GM23248 (cell line): ENCODE results near the gene RNF145.

Experiments used
- EZH2 ChIP-seq: fragments of 200-600 bp; sonication (generic); IDR thresholded peaks from 2 replicates; pipeline ENCODE4 v1.6.1; 2018; ENCODE audit warnings: antibody characterized with exemption, mild to moderate bottlenecking; ENCODE audit not compliant: insufficient read depth, poor library complexity, severe bottlenecking
- EZH2phosphoT487 ChIP-seq: fragments of 200-600 bp; sonication (generic); IDR thresholded peaks from 2 replicates; pipeline ENCODE4 v1.6.1; 2018; ENCODE audit warnings: antibody characterized with exemption, moderate library complexity, mild to moderate bottlenecking, low read depth; ENCODE audit not compliant: insufficient read depth

GRCh38 chr5:159155960-159156359 is 53.4 kb downstream of the RNF145 start:
- TF ChIP-seq EZH2, result no peak
- no peak for TF ChIP-seq EZH2phosphoT487
